ENCODE results near the gene ADD1.
A peak's percentile ranks its signal among the peaks of the same experiment; 100 is the strongest.
"Not testable (repeated sequence)": the region's sequence is repeated elsewhere in the genome, so short reads cannot be mapped to it uniquely, and the experiment has no call there.

ADD1 gene

GRCh38 chr4:2958446-2958845 lies 114.8 kb downstream of the ADD1 start:
- Histone ChIP-seq H3K4me3 (replicated peaks; ENCODE audit: low read depth, low read length) (no peak overlapping the region), H3K27me3 (replicated peaks; ENCODE audit: control insufficient read depth, insufficient read depth, low read length) (no peaks in the 10 kb centered on the region), H3K36me3 (ENCODE audit: control insufficient read depth, insufficient read depth, low read length) (peaks cover 19% of the 10 kb centered on the region)
- no peak for TF ChIP-seq CTCF (IDR thresholded peaks at IDR 0.05; ENCODE audit: insufficient read depth, low read length, poor library complexity, severe bottlenecking)
- no peak for DNase-seq (ENCODE audit: extremely low read depth, insufficient read length)

GRCh38 chr4:2960450-2960849 lies 116.8 kb downstream of the ADD1 start:
- not testable (repeated sequence) for H3K27me3 ChIP-seq (replicated peaks; ENCODE audit: control insufficient read depth, insufficient read depth, low read length); H3K4me3 ChIP-seq (replicated peaks; ENCODE audit: low read depth, low read length); DNase-seq (ENCODE audit: extremely low read depth, insufficient read length)
- peaks cover 17% of the 10 kb centered on the region for H3K36me3 ChIP-seq (ENCODE audit: control insufficient read depth, insufficient read depth, low read length)

- H3K27me3 ChIP-seq (replicated peaks; ENCODE audit: control insufficient read depth, insufficient read depth, low read length): no peaks in the 10 kb centered on the region
- no peak for DNase-seq (ENCODE audit: extremely low read depth, insufficient read length)
- peaks cover 11% of the 10 kb centered on the region for H3K36me3 ChIP-seq (ENCODE audit: control insufficient read depth, insufficient read depth, low read length)
- TF ChIP-seq CTCF (IDR thresholded peaks at IDR 0.05; ENCODE audit: insufficient read depth, low read length, poor library complexity, severe bottlenecking): no peak
- H3K4me3 ChIP-seq (replicated peaks; ENCODE audit: low read depth, low read length): peak overlapping the region; percentile 87
Observed at GRCh38 chr4:2961421-2961810, 117.8 kb downstream of the ADD1 start.

- H3K27me3 ChIP-seq (replicated peaks; ENCODE audit: control insufficient read depth, insufficient read depth, low read length): no peaks in the 10 kb centered on the region
- H3K4me3 ChIP-seq (replicated peaks; ENCODE audit: low read depth, low read length): peak overlapping the region; percentile 87
- no peak for DNase-seq (ENCODE audit: extremely low read depth, insufficient read length)
- peaks cover 10% of the 10 kb centered on the region for H3K36me3 ChIP-seq (ENCODE audit: control insufficient read depth, insufficient read depth, low read length)
- TF ChIP-seq CTCF (IDR thresholded peaks at IDR 0.05; ENCODE audit: insufficient read depth, low read length, poor library complexity, severe bottlenecking): no peak
Observed at GRCh38 chr4:2961811-2962441, 118.3 kb downstream of the ADD1 start.

GRCh38 chr4:2962614-2963174 lies 119.0 kb downstream of the ADD1 start:
- DNase-seq (ENCODE audit: extremely low read depth, insufficient read length): no peak
- Histone ChIP-seq H3K4me3 (replicated peaks; ENCODE audit: low read depth, low read length) (peak overlapping the region; percentile 87), H3K27me3 (replicated peaks; ENCODE audit: control insufficient read depth, insufficient read depth, low read length) (no peaks in the 10 kb centered on the region), H3K36me3 (ENCODE audit: control insufficient read depth, insufficient read depth, low read length) (peaks cover 7% of the 10 kb centered on the region)
- TF ChIP-seq CTCF (IDR thresholded peaks at IDR 0.05; ENCODE audit: insufficient read depth, low read length, poor library complexity, severe bottlenecking): no peak

- Histone ChIP-seq H3K4me3 (replicated peaks; ENCODE audit: low read depth, low read length) (peak within 1 kb of the TSS; percentile 87), H3K27me3 (replicated peaks; ENCODE audit: control insufficient read depth, insufficient read depth, low read length) (no peaks in the 10 kb centered on the region), H3K36me3 (ENCODE audit: control insufficient read depth, insufficient read depth, low read length) (peaks cover 5% of the 10 kb centered on the region)
- peak; percentile 98 for DNase-seq (ENCODE audit: extremely low read depth, insufficient read length)
- no peak for TF ChIP-seq CTCF (IDR thresholded peaks at IDR 0.05; ENCODE audit: insufficient read depth, low read length, poor library complexity, severe bottlenecking)
Observed at GRCh38 chr4:2963175-2963965, 119.7 kb downstream of the ADD1 start, which contains the start of the genes GRK4 and NOP14. GRK4 (plus strand) TSS chr4:2963571; CDS start chr4:2964071, 500 bp downstream. NOP14 (minus strand) TSS chr4:2963406; CDS start chr4:2963319, 87 bp downstream.
